Neutrophil (primary cell): ENCODE data around the gene DUS1L.

Source experiments
- H3K27ac ChIP-seq: fragments of 200-600 bp; sonication (generic); 2 replicates; pipeline ENCODE4 v1.5.1; 2016; ENCODE audit warnings: mild to moderate bottlenecking, moderate library complexity
- H3K27me3 ChIP-seq: fragments of 200-600 bp; sonication (generic); 2 replicates; pipeline ENCODE4 v1.6.0; 2016; ENCODE audit warnings: mild to moderate bottlenecking
- H3K36me3 ChIP-seq: fragments of 200-600 bp; sonication (generic); 2 replicates; pipeline ENCODE4 v1.5.1; 2017
- H3K4me1 ChIP-seq, 2 experiments: fragments of 200-600 bp in 1 of 2; sonication (generic) in 1 of 2; 1 replicate in 1 of 2; 2 replicates in 1 of 2; pipeline versions ENCODE4 v1.5.1 to v1.6.1; 2013 to 2016; ENCODE audit warnings: low read depth in 1 of 2, low read length in 1 of 2, mild to moderate bottlenecking in 1 of 2, moderate library complexity in 1 of 2; ENCODE audit not compliant: control insufficient read depth in 1 of 2, insufficient read depth in 1 of 2
- H3K4me3 ChIP-seq, 2 experiments: fragments of 200-600 bp in 1 of 2; sonication (generic) in 1 of 2; 1 replicate in 1 of 2; 2 replicates in 1 of 2; pipeline ENCODE4 v1.5.1; 2013 to 2016; ENCODE audit warnings: low read depth in 1 of 2, low read length in 1 of 2, mild to moderate bottlenecking in 1 of 2, moderate library complexity in 1 of 2
- H3K9me3 ChIP-seq: fragments of 200-600 bp; sonication (generic); 2 replicates; pipeline ENCODE4 v1.5.1; 2016
- CTCF ChIP-seq: fragments of 200-600 bp; sonication (generic); IDR thresholded peaks from 2 replicates; pipeline ENCODE4 v1.5.1; 2016; ENCODE audit warnings: antibody characterized with exemption

Gene DUS1L

DNA sequence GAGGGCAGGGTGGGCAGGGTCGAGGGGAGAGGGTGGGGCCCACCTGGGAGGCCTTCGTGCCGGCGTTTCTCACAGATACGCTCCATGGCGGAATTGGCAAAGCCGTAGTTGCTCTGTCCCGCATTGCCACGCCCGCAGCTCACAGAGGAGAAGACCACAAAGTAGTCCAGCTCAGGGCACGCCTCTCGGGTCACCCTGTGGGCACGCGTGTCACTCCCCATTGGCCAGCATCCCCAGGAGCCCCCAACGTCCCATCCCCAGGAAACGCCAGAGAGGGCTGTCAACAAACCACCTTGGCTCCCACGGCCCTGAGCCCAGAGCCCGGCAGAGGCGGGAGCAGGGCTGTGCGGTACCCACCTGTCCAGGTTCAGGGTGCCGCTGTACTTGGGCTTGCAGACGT lies 16.4 kb upstream of the DUS1L start:
- Histone ChIP-seq H3K4me3 (no peak overlapping the region), H3K27ac (no peak overlapping the region), H3K36me3 (peaks cover 43% of the 10 kb centered on the region), H3K9me3 (no peaks in the 10 kb centered on the region), H3K4me1 (no peaks in the 10 kb centered on the region), H3K27me3 (no peaks in the 10 kb centered on the region)
- no peak for TF ChIP-seq CTCF

GRCh38 chr17:82081546-82081945 lies 15.9 kb upstream of the DUS1L start:
- no peaks in the 10 kb centered on the region for H3K27me3 ChIP-seq
- no peak for TF ChIP-seq CTCF
- H3K36me3 ChIP-seq = peaks cover 40% of the 10 kb centered on the region
- H3K9me3 ChIP-seq = no peaks in the 10 kb centered on the region
- H3K4me1 ChIP-seq = no peaks in the 10 kb centered on the region
- H3K27ac ChIP-seq = no peak overlapping the region
- no peak overlapping the region for H3K4me3 ChIP-seq

GRCh38 chr17:82080789-82081464 lies 15.3 kb upstream of the DUS1L start:
- no peak overlapping the region for H3K27ac ChIP-seq
- peaks cover 34% of the 10 kb centered on the region for H3K36me3 ChIP-seq

DNA sequence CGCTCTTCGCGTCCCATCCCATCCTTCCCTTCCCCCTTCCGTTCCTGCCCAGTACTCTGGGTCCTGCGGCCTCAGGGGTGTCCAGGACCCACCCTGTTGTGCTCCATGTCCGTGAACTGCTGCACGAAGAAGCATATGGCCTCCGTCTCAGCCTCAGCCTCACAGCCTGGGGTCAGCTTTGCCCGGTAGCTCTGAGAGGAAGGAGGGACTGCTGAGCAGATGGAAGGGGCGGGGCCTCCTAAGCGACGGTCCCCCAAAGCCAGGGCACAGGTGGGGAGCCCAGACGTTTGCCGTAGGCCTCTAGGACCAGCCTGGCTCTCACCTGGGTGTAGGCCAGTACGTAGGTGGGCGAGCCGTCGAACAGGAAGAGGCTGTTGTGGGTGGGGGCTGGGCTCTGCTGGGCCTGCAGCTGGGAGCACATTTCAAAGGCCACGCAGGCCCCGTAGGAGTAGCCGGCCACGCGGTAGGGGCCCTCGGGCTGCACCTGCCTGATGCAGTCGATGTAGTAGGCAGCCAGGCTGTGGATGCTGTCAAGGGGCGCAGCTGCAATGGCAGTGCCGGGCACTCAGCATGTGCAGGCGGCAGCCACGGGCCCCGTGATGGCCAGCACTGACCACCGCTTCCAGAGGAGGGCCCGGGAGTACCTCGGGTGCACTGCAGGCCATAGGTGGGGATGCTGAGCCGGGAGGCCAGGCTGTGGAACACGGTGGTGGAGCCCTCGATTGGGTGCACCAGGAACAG lies 14.6 kb upstream of the DUS1L start:
- no peak for TF ChIP-seq CTCF
- Histone ChIP-seq H3K4me3 (no peak overlapping the region), H3K36me3 (peaks cover 28% of the 10 kb centered on the region), H3K4me1 (no peaks in the 10 kb centered on the region), H3K27ac (no peak overlapping the region), H3K27me3 (no peaks in the 10 kb centered on the region), H3K9me3 (no peaks in the 10 kb centered on the region)

More at GRCh38 chr17:82080789-82081464, 15.3 kb upstream of the DUS1L start:
- Histone ChIP-seq H3K4me3 (no peak overlapping the region), H3K4me1 (no peaks in the 10 kb centered on the region), H3K9me3 (no peaks in the 10 kb centered on the region), H3K27me3 (no peaks in the 10 kb centered on the region)
- no peak for TF ChIP-seq CTCF

DNA sequence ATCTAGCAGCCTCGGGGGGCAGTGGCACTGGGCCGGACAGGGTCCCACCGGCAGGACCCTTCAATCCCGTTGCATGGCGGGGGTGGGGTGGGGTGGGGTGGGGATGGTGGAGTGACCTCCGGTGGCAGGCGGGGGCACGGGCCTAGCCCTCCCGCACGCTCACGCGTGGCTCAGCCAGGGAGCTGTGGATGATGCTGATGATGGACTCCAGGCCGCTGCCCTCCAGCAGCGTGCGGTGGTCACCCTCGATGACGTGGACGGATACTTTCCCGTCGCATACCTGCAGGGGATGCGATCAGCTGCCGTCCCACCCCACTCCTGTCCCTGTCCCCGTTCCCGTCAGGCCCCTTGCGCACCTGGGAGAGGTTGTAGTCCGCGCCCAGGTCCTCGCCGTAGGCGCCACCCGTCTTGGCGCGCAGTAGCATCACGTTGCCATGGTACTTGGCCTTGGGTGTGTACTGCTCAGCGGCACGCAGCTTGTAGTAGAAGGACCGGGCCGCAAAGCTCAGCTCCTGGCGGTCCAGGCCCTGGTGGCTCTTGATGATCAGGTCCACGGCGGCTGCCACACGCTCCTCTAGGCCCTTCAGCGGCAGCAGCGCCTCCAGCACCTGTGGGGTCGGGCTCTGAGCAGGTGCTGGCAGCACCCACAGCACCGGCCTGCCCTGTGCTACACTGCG lies 13.5 kb upstream of the DUS1L start:
- Histone ChIP-seq H3K9me3 (no peaks in the 10 kb centered on the region), H3K27me3 (no peaks in the 10 kb centered on the region), H3K36me3 (peaks cover 25% of the 10 kb centered on the region), H3K4me1 (no peaks in the 10 kb centered on the region), H3K27ac (no peak overlapping the region), H3K4me3 (no peak overlapping the region)
- no peak for TF ChIP-seq CTCF
